ENCODE data around the gene P2RY12.

Gene P2RY12

GRCh38 chr3:151320131-151320530 is 64.4 kb downstream of the P2RY12 start:
- DNase-seq (ENCODE audit: low read depth): no peak
- TF ChIP-seq, protein P1, sequence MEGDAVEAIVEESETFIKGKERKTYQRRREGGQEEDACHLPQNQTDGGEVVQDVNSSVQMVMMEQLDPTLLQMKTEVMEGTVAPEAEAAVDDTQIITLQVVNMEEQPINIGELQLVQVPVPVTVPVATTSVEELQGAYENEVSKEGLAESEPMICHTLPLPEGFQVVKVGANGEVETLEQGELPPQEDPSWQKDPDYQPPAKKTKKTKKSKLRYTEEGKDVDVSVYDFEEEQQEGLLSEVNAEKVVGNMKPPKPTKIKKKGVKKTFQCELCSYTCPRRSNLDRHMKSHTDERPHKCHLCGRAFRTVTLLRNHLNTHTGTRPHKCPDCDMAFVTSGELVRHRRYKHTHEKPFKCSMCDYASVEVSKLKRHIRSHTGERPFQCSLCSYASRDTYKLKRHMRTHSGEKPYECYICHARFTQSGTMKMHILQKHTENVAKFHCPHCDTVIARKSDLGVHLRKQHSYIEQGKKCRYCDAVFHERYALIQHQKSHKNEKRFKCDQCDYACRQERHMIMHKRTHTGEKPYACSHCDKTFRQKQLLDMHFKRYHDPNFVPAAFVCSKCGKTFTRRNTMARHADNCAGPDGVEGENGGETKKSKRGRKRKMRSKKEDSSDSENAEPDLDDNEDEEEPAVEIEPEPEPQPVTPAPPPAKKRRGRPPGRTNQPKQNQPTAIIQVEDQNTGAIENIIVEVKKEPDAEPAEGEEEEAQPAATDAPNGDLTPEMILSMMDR (conservative IDR thresholded peaks at IDR 0.05; ENCODE audit: low read length): no peak
- H3K4me3 ChIP-seq (ENCODE audit: low read length): no peak overlapping the region

GRCh38 chr3:151319628-151320027 is 64.9 kb downstream of the P2RY12 start:
- H3K4me3 ChIP-seq (ENCODE audit: low read length): no peak overlapping the region
- DNase-seq (ENCODE audit: low read depth): peak; percentile 28
- TF ChIP-seq, protein P1 (conservative IDR thresholded peaks at IDR 0.05; ENCODE audit: low read length): no peak

DNA sequence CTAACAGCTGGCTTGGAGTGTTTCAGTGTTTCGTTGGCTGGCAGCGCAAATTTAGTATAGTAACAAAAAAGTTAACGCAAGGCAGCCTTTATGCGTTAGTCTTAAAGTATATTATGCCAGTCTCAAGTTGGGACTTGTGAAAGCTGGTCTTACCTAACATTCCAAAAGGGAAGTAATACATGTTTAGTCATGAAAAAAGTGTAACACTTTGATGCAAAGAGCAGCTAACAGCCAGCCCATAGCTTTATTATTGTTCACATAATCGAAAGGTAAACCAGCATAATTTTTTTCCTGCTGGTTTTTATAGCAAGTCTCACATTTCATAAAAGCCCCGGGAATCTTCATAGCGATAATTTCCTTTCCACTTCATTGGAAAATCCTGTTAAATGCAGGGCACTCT is 65.6 kb downstream of the P2RY12 start:
- DNase-seq (ENCODE audit: low read depth): no peak
- no peak overlapping the region for H3K4me3 ChIP-seq (ENCODE audit: low read length)
- TF ChIP-seq, protein P1 (conservative IDR thresholded peaks at IDR 0.05; ENCODE audit: low read length): no peak

DNA sequence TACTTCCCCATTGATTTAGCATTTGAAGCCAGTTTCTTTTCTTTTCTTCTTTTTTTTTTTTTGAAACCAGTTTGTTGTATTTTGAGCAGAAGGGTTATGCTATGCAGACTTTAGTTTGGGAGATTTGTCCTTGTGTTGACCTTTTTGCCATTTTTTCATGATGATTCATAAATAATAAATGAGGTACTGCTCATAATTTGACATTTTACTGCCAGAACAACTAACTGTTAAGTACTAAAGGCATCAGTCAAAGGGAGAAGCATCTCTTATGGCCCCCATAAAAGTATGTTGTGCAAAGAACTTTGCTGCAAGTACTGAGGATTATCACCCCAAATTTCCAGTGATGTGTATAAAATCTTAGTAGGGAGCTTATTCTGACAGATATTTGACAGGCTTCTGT is 66.2 kb downstream of the P2RY12 start:
- no peak overlapping the region for H3K4me3 ChIP-seq (ENCODE audit: low read length)
- TF ChIP-seq, protein P1 (conservative IDR thresholded peaks at IDR 0.05; ENCODE audit: low read length): no peak
- DNase-seq (ENCODE audit: low read depth): peak; percentile 51

DNA sequence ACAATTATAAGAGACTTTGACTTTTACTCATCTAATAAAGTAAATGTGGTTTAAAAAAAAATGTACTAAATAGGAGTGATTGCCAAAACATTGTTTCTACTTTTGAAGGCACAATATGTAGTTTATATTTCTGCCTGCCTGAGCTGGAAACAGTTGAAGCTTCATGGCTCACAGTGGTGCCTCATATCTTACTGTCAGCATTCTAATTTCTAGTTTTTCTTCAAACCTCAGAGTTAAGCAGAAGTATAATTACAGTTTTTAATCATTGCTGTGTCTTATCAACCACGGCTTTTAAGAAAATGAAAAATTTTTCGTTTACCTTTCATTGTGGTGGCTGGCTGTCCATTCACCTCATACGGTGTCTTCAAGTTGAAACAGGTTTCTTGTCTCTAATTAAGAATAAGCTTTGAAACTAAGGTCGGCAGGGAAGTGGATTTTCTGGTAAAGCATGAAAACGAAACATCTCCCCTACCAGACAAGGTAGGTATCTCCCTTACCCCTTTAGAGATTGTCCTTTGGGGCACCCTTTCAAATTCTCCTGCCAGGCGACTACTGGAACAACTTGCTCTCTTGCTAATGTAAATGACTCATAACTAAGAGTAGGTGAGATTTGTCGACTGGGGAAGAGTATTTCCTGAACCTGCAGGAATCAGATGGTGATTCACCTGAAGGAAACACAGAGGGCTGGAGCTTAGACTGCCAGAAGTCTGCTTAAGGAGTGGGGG is 68.1 kb downstream of the P2RY12 start, which contains the start of gene GPR87:
Gene GPR87 (minus strand): TSS at position 554 of the 725 bp plus-strand sequence. CDS start 16,720 bp downstream, outside the sequence.
- H3K4me3 ChIP-seq (ENCODE audit: low read length): no peak within 1 kb of the TSS
- TF ChIP-seq, protein P1 (conservative IDR thresholded peaks at IDR 0.05; ENCODE audit: low read length): no peak
- no peak for DNase-seq (ENCODE audit: low read depth)

DNA sequence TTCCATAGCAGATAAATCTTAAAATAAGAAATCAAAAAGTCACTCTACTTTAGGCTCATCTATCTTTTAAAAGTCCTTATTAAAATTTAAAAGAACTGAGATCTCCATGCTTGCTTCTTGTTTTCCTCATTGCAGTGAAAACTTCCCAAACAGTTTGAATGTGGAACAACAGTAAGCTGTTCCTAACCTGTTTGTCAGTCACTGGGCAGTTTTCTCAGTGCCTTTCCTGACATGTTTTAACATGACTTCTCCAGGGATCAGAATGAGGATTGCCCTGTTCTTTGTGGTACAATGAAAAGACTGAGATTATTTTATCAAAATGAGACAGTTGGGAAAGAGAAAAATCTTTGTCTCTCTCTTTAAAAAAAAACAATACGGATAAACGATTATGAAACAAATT is 68.7 kb downstream of the P2RY12 start:
- H3K4me3 ChIP-seq (ENCODE audit: low read length): no peak overlapping the region
- no peak for DNase-seq (ENCODE audit: low read depth)
- TF ChIP-seq, protein P1 (conservative IDR thresholded peaks at IDR 0.05; ENCODE audit: low read length): no peak

- peak; percentile 35 for DNase-seq (ENCODE audit: low read depth)
- H3K4me3 ChIP-seq (ENCODE audit: low read length): no peak overlapping the region
- TF ChIP-seq, protein P1 (conservative IDR thresholded peaks at IDR 0.05; ENCODE audit: low read length): no peak
These were observed 69.4 kb downstream of the P2RY12 start for GRCh38 chr3:151315136-151315535.
